B cell (primary cell): ENCODE measurements around the gene TEX12. TPM values are rescaled to one million over a fixed set of nuclear protein-coding genes. Genes with fewer than 3 reads are reported as not detected.

ENCODE experiments used
- ATAC-seq: fragments of 200-7000 bp; cut with Tn5 transposase; one replicate; pipeline ENCODE4 v1.10.0; 2021; ENCODE audit warnings: low read depth, mild to moderate bottlenecking, moderate number of reproducible peaks, moderate library complexity
- CTCF ChIA-PET: fragments of 350-600 bp; sonication (Branson Sonifier 250); formaldehyde crosslinking; loops from one replicate; lab custom pipeline; 2021; ENCODE audit warnings: antibody characterized with exemption, inconsistent platforms; lab: Charles Lee
- POLR2A ChIA-PET: fragments of 350-600 bp; sonication (Branson Sonifier 250); formaldehyde crosslinking; loops from one replicate; lab custom pipeline; 2021; ENCODE audit warnings: antibody characterized with exemption; lab: Charles Lee
- DNase-seq: peaks from one replicate; pipeline ENCODE4 v3.0.0; 2013
- H2AFZ ChIP-seq: 2 replicates; pipeline ENCODE4 v1.6.1; 2012; ENCODE audit warnings: mild to moderate bottlenecking, low read depth, low read length; ENCODE audit not compliant: insufficient read depth, poor library complexity, severe bottlenecking
- H3K27ac ChIP-seq, 2 donors: 1 replicate in 1 of 2; 2 replicates in 1 of 2; pipeline ENCODE4 v1.5.1; 2012 to 2013; ENCODE audit warnings: low read length in 2 of 2, mild to moderate bottlenecking in 2 of 2, moderate library complexity in 1 of 2
- H3K27me3 ChIP-seq, 4 experiments: fragments of 200-600 bp in 1 of 4; sonication (generic) in 1 of 4; replicated peaks in 1 of 4; 1 replicate in 2 of 4; 2 replicates in 2 of 4; pipeline versions ENCODE4 v1.6.1 to v1.7.0; 2013 to 2016; ENCODE audit warnings: low read length in 3 of 4, mild to moderate bottlenecking in 2 of 4, mixed read lengths in 1 of 4, moderate library complexity in 1 of 4; ENCODE audit not compliant: insufficient read depth in 4 of 4, control insufficient read depth in 3 of 4; ENCODE audit errors: control extremely low read depth in 1 of 4
- H3K36me3 ChIP-seq, 2 experiments: replicated peaks in 1 of 2; 1 replicate in 1 of 2; 2 replicates in 1 of 2; pipeline versions ENCODE4 v1.6.1 to v1.7.1; 2013; ENCODE audit warnings: low read length in 1 of 2; ENCODE audit not compliant: insufficient read depth in 2 of 2, control insufficient read depth in 1 of 2; ENCODE audit errors: control extremely low read depth in 1 of 2, extremely low read depth in 1 of 2
- H3K4me1 ChIP-seq, 2 donors: fragments of 200-600 bp in 1 of 2; sonication (generic) in 1 of 2; 1 replicate in 1 of 2; 2 replicates in 1 of 2; pipeline versions ENCODE4 v1.5.1 to v1.6.1; 2013 to 2017; ENCODE audit warnings: low read length in 2 of 2; ENCODE audit not compliant: control insufficient read depth in 2 of 2, insufficient read depth in 2 of 2
- H3K4me2 ChIP-seq: replicated peaks from 2 replicates; pipeline ENCODE3; 2012; ENCODE audit warnings: mild to moderate bottlenecking, low read depth, low read length; ENCODE audit not compliant: poor library complexity, severe bottlenecking
- H3K4me3 ChIP-seq, 5 experiments: fragments of 200-600 bp in 1 of 5; sonication (generic) in 1 of 5; 1 replicate in 3 of 5; 2 replicates in 2 of 5; pipeline versions ENCODE4 v1.5.1 to v1.7.0; 2011 to 2016; ENCODE audit warnings: low read length in 4 of 5, mild to moderate bottlenecking in 4 of 5, low read depth in 2 of 5, control low read depth in 1 of 5, moderate library complexity in 1 of 5; ENCODE audit not compliant: insufficient read depth in 1 of 5; ENCODE audit errors: control extremely low read depth in 1 of 5, extremely low read depth in 1 of 5
- H3K79me2 ChIP-seq: fragments of 200-600 bp; sonication (generic); one replicate; pipeline ENCODE4 v1.6.0; 2016; ENCODE audit warnings: low read length; ENCODE audit not compliant: control insufficient read depth, insufficient read depth
- H3K9ac ChIP-seq: fragments of 200-600 bp; sonication (generic); 2 replicates; pipeline ENCODE4 v1.6.1; 2017; ENCODE audit warnings: mild to moderate bottlenecking, low read length, moderate library complexity
- H3K9me3 ChIP-seq, 3 donors: one replicate each; pipeline versions ENCODE4 v1.6.1 to v1.7.1; 2013; ENCODE audit warnings: low read length in 2 of 3; ENCODE audit not compliant: control insufficient read depth in 2 of 3, insufficient read depth in 1 of 3; ENCODE audit errors: control extremely low read depth in 1 of 3
- H4K20me1 ChIP-seq: 2 replicates; pipeline ENCODE4 v1.6.0; 2012; ENCODE audit warnings: mild to moderate bottlenecking, low read length; ENCODE audit not compliant: insufficient read depth, control insufficient read depth, poor library complexity, severe bottlenecking
- H3K27ac Mint-ChIP-seq: one replicate; pipeline ENCODE4 v1.8.0; 2021; ENCODE audit warnings: mixed read lengths
- H3K27me3 Mint-ChIP-seq: one replicate; pipeline ENCODE4 v1.8.0; 2021; ENCODE audit warnings: mixed read lengths
- H3K4me1 Mint-ChIP-seq: one replicate; pipeline ENCODE4 v1.8.0; 2021; ENCODE audit warnings: mixed read lengths
- H3K4me3 Mint-ChIP-seq: one replicate; pipeline ENCODE4 v1.8.0; 2021; ENCODE audit warnings: mixed read lengths
- H3K9me3 Mint-ChIP-seq: one replicate; pipeline ENCODE4 v1.8.0; 2022; ENCODE audit warnings: mixed read lengths; ENCODE audit not compliant: insufficient read depth
- EZH2 ChIP-seq: IDR thresholded peaks from 2 replicates; pipeline ENCODE4 v1.6.1; 2012; ENCODE audit warnings: borderline replicate concordance, low read depth, mild to moderate bottlenecking, moderate library complexity, low read length; ENCODE audit not compliant: insufficient read depth, poor library complexity, severe bottlenecking
- WGBS: methylation state at CpG from one replicate; pipeline ENCODE4 v1.1.5; 2013; ENCODE audit warnings: missing lambda C conversion rate; ENCODE audit not compliant: insufficient coverage; 5-methylcytosine and 5-hydroxymethylcytosine counted together
- intact Hi-C: fragments of 100-400 bp; cut with micrococcal nuclease; formaldehyde crosslinking; loops from one replicate; pipeline ENCODE4 v1.10.0; 2022
- polyA plus RNA-seq: library from polyadenylated mRNA; depleted of rRNA; stranded (reverse); fragments of >200 nt; gene quantifications from 2 replicates; pipeline ENCODE4 v1.2.3, GENCODE V29; 2012
- total RNA-seq, 2 donors: library from RNA; stranded (reverse); fragments of 120-200 nt in 1 of 2; gene quantifications; 1 replicate in 1 of 2; 2 replicates in 1 of 2; pipeline versions ENCODE4 v1.2.3 to v1.2.4, GENCODE V29; 2013 to 2022
- TF ChIP-seq, protein P1 (sequence below): fragments of 200-600 bp; IDR thresholded peaks from one replicate; pipeline ENCODE4 v1.8.0; 2022; ENCODE audit warnings: antibody characterized with exemption, mild to moderate bottlenecking

Gene TEX12
- total and polyA plus RNA-seq, 2 donors (not counting 1 experiment from before 2014, with no cell fraction given) = 0.10 to 0.47 TPM

DNA sequence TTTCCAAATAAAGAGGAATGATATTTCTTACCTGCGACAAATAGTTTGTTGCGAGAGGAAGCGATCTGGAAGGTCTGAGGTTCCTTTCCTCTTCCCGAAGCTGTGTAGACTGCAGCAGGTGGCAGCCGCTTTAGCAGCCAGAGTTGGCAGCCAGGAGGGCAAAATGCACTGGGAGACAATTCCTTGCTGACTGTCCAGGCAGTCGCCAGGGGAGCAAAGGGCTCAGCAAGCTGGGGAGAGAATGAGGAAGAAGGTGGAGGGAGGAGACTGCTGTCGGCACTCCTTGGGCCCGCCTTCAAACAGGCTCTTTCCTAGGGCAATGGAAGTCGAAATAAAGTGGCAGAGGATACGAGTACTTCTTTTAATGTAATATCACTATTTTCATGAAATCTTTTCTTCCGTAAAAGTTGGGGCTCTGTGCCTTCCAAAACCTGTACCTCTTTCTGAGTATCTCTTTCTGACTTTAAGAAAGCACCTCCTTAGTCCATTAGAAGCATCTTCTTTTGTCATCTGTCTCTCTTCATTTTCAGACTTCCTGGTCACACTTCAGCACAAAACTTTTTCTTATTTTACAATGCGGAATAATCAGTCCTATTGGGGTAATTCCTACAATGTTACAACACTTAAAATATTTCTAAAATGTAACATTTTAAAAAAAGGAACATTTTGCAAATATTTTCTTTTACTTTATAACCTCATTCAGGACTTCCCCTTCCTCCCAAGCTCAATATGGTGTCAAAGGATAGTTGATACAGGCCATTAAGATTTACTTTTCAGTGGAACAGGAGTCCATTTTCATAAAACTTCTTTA is 3.1 kb upstream of the TEX12 start, which contains the start of gene IL18:
Gene IL18 (minus strand): TSS at position 220 of the 811 bp plus-strand sequence. CDS start 9,041 bp downstream, outside the sequence.
- ATAC-seq = no peak
- peak within 1 kb of the TSS; percentile 56 for H3K4me2 ChIP-seq

More for the DNA sequence above, 3.1 kb upstream of the TEX12 start, which contains the start of gene IL18:
- Mint-ChIP-seq H3K4me1 (peaks cover 7% of the 10 kb centered on the region), H3K4me3 (peak within 1 kb of the TSS; percentile 75), H3K27me3 (peaks cover 36% of the 10 kb centered on the region), H3K9me3 (no peaks in the 10 kb centered on the region), H3K27ac (no peak within 1 kb of the TSS)
- peak within 1 kb of the TSS; percentile 56 for H3K9ac ChIP-seq
- peak within 1 kb of the TSS in 3 of 5 experiments; percentile 31 to 51 (median 43) for H3K4me3 ChIP-seq
- no peak for TF ChIP-seq EZH2
- TF ChIP-seq, protein P1, sequence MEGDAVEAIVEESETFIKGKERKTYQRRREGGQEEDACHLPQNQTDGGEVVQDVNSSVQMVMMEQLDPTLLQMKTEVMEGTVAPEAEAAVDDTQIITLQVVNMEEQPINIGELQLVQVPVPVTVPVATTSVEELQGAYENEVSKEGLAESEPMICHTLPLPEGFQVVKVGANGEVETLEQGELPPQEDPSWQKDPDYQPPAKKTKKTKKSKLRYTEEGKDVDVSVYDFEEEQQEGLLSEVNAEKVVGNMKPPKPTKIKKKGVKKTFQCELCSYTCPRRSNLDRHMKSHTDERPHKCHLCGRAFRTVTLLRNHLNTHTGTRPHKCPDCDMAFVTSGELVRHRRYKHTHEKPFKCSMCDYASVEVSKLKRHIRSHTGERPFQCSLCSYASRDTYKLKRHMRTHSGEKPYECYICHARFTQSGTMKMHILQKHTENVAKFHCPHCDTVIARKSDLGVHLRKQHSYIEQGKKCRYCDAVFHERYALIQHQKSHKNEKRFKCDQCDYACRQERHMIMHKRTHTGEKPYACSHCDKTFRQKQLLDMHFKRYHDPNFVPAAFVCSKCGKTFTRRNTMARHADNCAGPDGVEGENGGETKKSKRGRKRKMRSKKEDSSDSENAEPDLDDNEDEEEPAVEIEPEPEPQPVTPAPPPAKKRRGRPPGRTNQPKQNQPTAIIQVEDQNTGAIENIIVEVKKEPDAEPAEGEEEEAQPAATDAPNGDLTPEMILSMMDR = no peak
- CTCF ChIA-PET = interaction anchor here (1.2 kb wide), 1 partner anchor 14 kb away, joined by 3 read pairs; no protein-coding TSS in a partner anchor
- POLR2A ChIA-PET = no interaction called here
- H4K20me1 ChIP-seq = no peaks in the 10 kb centered on the region
- peaks cover 0 to 3% of the 10 kb centered on the region in 2 donors for H3K4me1 ChIP-seq
- peak; percentile 25 for DNase-seq
- no peaks in the 10 kb centered on the region for H3K36me3 ChIP-seq
- no peaks in the 10 kb centered on the region for H3K27me3 ChIP-seq
- peak within 1 kb of the TSS; percentile 50 for H2AFZ ChIP-seq
- intact Hi-C loops = no loop called here
- WGBS = 5% methylated on average over 8 of the region's 12 CpGs
- H3K9me3 ChIP-seq = peaks cover 0 to 4% (median 0%) of the 10 kb centered on the region in 3 donors
- no peak within 1 kb of the TSS for H3K27ac ChIP-seq
- no peaks in the 10 kb centered on the region for H3K79me2 ChIP-seq
